SK-N-MC (cell line): Measurements from ENCODE around the gene KRR1.
"Not testable (repeated sequence)": the region's sequence is repeated elsewhere in the genome, so short reads cannot be mapped to it uniquely, and the experiment has no call there.

Experiments used
- DNase-seq: peaks from one replicate; pipeline ENCODE4 v3.0.0-alpha.2; 2011; ENCODE audit warnings: low read depth, low spot score
- H3K27ac ChIP-seq: fragments of 200-600 bp; sonication (generic); 2 replicates; pipeline ENCODE4 v1.5.1; 2016; ENCODE audit warnings: mixed run types
- H3K36me3 ChIP-seq: fragments of 200-600 bp; sonication (generic); 2 replicates; pipeline ENCODE4 v1.6.1; 2017; ENCODE audit warnings: antibody characterized with exemption, low read length, mixed read lengths; ENCODE audit not compliant: insufficient read depth
- H3K4me3 ChIP-seq: fragments of 200-600 bp; sonication (generic); 2 replicates; pipeline ENCODE4 v1.5.1; 2016
- H3K9ac ChIP-seq: fragments of 200-600 bp; sonication (generic); 2 replicates; pipeline ENCODE4 v1.8.0; 2017; ENCODE audit warnings: mixed run types, mixed read lengths; ENCODE audit not compliant: insufficient read length
- H3K9me3 ChIP-seq: fragments of 200-600 bp; sonication (generic); 2 replicates; pipeline ENCODE4 v1.6.1; 2017; ENCODE audit warnings: low read depth, mild to moderate bottlenecking, antibody characterized with exemption, low read length, moderate library complexity, mixed read lengths
- EZH2 ChIP-seq: fragments of 200-600 bp; sonication (generic); IDR thresholded peaks from one replicate; pipeline ENCODE4 v1.6.1; 2017; ENCODE audit warnings: antibody characterized with exemption
- FOXP2 ChIP-seq: optimal IDR thresholded peaks from 2 replicates; pipeline ENCODE3; 2011; ENCODE audit warnings: mild to moderate bottlenecking, moderate library complexity; ENCODE audit not compliant: insufficient read depth; ENCODE audit errors: extremely low read length, control extremely low read depth
- POLR2AphosphoS5 ChIP-seq: IDR thresholded peaks from 2 replicates; pipeline ENCODE4 v1.6.1; 2012; ENCODE audit warnings: mild to moderate bottlenecking, low read depth, low read length, borderline replicate concordance

The KRR1 gene

GRCh38 chr12:75505706-75506312 lies 5.6 kb downstream of the KRR1 start:
- H3K27ac ChIP-seq = no peak overlapping the region
- H3K4me3 ChIP-seq = no peak overlapping the region
- no peak overlapping the region for H3K9ac ChIP-seq
- H3K36me3 ChIP-seq = peaks cover 56% of the 10 kb centered on the region
- TF ChIP-seq EZH2 = no peak
- TF ChIP-seq POLR2AphosphoS5 = no peak
- TF ChIP-seq FOXP2 = no peak
- no peaks in the 10 kb centered on the region for H3K9me3 ChIP-seq
- DNase-seq = no peak

- H3K36me3 ChIP-seq = peaks cover 68% of the 10 kb centered on the region
These were observed 7.5 kb downstream of the KRR1 start for GRCh38 chr12:75503866-75504265.

GRCh38 chr12:75503459-75503858 lies 8.0 kb downstream of the KRR1 start:
- Histone ChIP-seq H3K9me3 (no peaks in the 10 kb centered on the region), H3K36me3 (peaks cover 72% of the 10 kb centered on the region), H3K27ac (no peak overlapping the region), H3K9ac (no peak overlapping the region), H3K4me3 (no peak overlapping the region)
- TF ChIP-seq POLR2AphosphoS5 (no peak), EZH2 (no peak), FOXP2 (no peak)
- DNase-seq = no peak

More at GRCh38 chr12:75503866-75504265, 7.5 kb downstream of the KRR1 start:
- Histone ChIP-seq H3K27ac (no peak overlapping the region), H3K4me3 (no peak overlapping the region), H3K9ac (no peak overlapping the region), H3K9me3 (no peaks in the 10 kb centered on the region)
- no peak for DNase-seq
- TF ChIP-seq FOXP2 (no peak), POLR2AphosphoS5 (no peak)

GRCh38 chr12:75491169-75491568 lies 20.2 kb downstream of the KRR1 start:
- no peak overlapping the region for H3K27ac ChIP-seq

DNA sequence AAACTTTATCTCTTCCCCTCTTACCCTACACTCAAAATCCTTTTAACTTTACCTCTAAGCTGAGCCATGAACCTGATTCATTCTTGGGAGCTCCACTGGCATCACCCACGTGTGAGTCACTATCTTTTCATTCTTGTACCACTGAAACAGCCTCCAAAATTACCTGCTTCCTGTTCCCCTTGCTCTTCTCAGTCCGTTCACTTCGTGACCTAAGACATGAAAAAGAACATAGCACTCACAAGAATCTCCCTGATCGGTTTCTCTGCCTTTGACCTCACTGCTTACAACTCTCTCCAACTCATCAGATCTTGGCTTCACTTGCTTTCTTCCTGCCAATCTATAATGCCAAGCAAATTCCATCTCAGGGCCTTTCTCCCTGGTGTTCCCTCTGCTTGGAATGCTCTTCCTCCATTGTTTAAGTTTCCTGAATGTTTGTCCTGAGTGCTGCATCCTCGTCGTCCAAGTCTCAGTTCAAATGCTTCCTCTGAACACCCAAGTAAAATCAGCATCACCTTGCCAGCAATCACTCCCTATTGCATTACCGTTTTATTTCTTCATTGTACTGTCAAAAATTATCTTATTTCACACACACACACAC lies 21.7 kb downstream of the KRR1 start:
- no peak for DNase-seq
- Histone ChIP-seq H3K4me3 (no peak overlapping the region), H3K27ac (no peak overlapping the region), H3K36me3 (no peaks in the 10 kb centered on the region), H3K9ac (no peak overlapping the region), H3K9me3 (no peaks in the 10 kb centered on the region)
- TF ChIP-seq POLR2AphosphoS5 (no peak), EZH2 (no peak), FOXP2 (no peak)

More at GRCh38 chr12:75491169-75491568, 20.2 kb downstream of the KRR1 start:
- TF ChIP-seq EZH2 = no peak
- no peak for TF ChIP-seq FOXP2
- no peak for TF ChIP-seq POLR2AphosphoS5
- H3K4me3 ChIP-seq = no peak overlapping the region
- H3K9ac ChIP-seq = no peak overlapping the region
- DNase-seq = no peak
- H3K36me3 ChIP-seq = peaks cover under 1% of the 10 kb centered on the region
- no peaks in the 10 kb centered on the region for H3K9me3 ChIP-seq

- Histone ChIP-seq H3K36me3 (no peaks in the 10 kb centered on the region), H3K27ac (no peak overlapping the region), H3K9me3 (no peaks in the 10 kb centered on the region), H3K9ac (no peak overlapping the region), H3K4me3 (no peak overlapping the region)
- no peak for TF ChIP-seq EZH2
- TF ChIP-seq POLR2AphosphoS5 = no peak
- no peak for TF ChIP-seq FOXP2
- no peak for DNase-seq
These were observed 22.2 kb downstream of the KRR1 start for GRCh38 chr12:75489187-75489586.

DNA sequence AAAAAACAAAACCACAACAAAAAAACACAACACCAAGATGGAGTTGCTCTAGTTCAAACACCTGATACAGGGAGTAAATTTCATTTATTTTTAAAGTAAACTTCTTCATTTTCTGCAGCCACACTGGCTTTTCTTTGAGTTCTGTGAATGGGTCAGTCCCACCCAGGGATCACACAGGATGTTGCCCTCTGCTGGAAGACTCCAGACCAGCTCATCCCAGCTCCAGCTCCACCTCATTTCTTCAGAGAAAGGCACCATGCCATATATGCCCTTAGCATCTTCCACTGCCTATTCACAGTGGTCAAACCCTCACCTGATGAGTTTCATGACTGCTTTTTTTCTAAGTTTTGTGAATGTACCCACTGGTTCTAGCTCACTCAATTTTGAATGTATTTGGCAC lies 22.9 kb downstream of the KRR1 start:
- H3K4me3 ChIP-seq = no peak overlapping the region

GRCh38 chr12:75487308-75487707 lies 24.1 kb downstream of the KRR1 start:
- no peak overlapping the region for H3K4me3 ChIP-seq
- no peaks in the 10 kb centered on the region for H3K36me3 ChIP-seq
- H3K27ac ChIP-seq = no peak overlapping the region
- no peak for DNase-seq
- H3K9ac ChIP-seq = no peak overlapping the region
- TF ChIP-seq FOXP2 = no peak
- no peaks in the 10 kb centered on the region for H3K9me3 ChIP-seq

More for the DNA sequence above, 22.9 kb downstream of the KRR1 start:
- Histone ChIP-seq H3K36me3 (no peaks in the 10 kb centered on the region), H3K9me3 (no peaks in the 10 kb centered on the region), H3K27ac (no peak overlapping the region), H3K9ac (no peak overlapping the region)
- TF ChIP-seq FOXP2 (no peak), POLR2AphosphoS5 (no peak)
- no peak for DNase-seq

GRCh38 chr12:75484450-75484849 lies 27.0 kb downstream of the KRR1 start:
- H3K27ac ChIP-seq, H3K4me3 ChIP-seq, H3K9me3 ChIP-seq, H3K36me3 ChIP-seq, DNase-seq, H3K9ac ChIP-seq: not testable (repeated sequence)

DNA sequence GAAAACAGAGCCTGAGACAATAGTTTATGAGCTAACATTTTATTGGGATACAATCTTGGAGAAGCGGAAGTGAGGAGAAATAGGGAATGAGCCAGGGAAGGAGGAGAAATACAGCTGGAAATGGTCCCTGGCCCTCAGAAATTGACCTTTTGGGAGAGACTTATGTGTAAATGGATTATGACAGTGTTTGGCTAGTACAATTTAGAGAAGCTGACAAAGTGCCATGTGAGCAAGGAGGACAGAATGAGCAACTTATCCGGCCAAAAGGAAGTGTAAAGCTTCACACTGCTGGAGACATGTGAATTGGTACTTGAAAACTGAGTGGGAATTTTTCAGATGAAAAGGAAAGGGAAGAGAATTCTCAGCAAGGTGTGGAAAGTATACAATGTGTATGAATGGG lies 28.0 kb downstream of the KRR1 start:
- H3K36me3 ChIP-seq = no peaks in the 10 kb centered on the region
- TF ChIP-seq EZH2 (no peak), POLR2AphosphoS5 (no peak), FOXP2 (no peak)

More for the DNA sequence above, 28.0 kb downstream of the KRR1 start:
- DNase-seq = no peak
- no peak overlapping the region for H3K9ac ChIP-seq
- no peaks in the 10 kb centered on the region for H3K9me3 ChIP-seq
- H3K27ac ChIP-seq = no peak overlapping the region
- H3K4me3 ChIP-seq = no peak overlapping the region
